GM21423 (cell line): ENCODE results near the gene ADIPOQ.
"Not testable (repeated sequence)": the region's sequence is repeated elsewhere in the genome, so short reads cannot be mapped to it uniquely, and the experiment has no call there.

Experiments used
- ATAC-seq: cut with Tn5 transposase; IDR thresholded peaks from one replicate; pipeline ENCODE4 v1.9.1; 2021; ENCODE audit warnings: mild to moderate bottlenecking, moderate library complexity; ENCODE audit not compliant: unreplicated experiment

The ADIPOQ gene

DNA sequence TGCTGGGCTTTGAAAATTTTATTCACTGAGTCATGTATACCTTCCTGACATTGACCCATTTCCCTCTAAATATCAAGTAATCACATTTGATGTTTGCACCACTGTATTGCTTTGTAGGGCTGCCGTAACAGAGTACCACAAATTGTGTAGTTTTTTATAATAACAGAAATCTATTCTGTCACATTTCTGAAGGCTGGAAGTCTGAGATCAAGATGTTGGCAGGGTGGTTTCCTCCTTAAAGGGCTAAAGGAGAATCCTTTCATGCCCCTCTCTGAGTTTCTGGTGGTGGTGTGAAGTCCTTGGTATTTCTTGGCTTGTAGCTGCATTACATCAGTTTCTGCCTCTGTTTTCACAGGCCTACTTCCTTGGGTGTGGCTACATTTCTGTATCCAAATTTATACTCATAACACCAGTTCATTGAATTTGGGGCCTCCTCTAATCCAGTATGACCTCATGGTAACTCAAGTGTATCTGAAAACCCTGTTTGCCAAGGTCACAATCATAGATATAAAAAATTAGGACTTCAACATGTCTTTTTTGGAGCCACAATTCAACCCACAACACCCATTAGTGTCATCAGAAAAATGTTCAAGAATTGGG is 58.7 kb downstream of the ADIPOQ start:
- ATAC-seq, result no peak

DNA sequence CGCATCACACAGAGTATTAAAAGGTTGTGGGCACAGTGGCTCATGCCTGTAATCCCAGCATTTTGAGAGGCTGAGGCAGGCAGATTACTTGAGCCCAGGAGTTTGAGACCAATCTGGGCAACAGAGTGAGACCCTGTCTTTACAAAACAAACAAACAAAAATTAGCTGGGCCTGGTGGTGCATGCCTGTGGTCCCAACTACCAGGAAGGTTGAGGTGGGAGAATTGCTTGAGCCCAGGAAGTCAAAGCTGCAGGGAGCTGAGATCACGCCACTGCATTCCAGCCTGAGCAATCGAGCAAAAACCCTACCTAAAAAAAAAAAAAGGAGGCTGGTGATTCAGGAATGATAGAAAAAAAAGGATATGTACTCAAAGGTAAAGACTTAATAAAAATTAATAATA is 59.6 kb downstream of the ADIPOQ start:
- ATAC-seq, result no peak

DNA sequence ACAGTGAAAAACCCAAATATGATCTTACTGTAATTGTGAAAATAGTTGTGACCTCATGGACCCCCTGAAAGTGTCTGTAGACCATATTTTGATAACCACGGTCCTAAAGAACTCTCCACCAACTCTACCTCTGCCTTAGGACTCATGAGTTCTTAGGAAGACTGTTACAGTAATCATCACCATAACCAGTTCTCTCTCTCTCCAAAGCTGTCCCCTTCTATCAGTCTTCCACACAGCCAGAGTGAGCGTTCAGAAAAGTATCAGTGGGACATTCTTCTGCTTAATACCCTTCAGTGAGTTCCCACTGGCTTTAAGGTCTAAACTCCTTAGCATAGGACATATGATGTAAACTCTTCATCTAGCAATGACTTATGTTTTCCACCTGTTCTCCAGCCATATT is 60.2 kb downstream of the ADIPOQ start:
- no peak for ATAC-seq

DNA sequence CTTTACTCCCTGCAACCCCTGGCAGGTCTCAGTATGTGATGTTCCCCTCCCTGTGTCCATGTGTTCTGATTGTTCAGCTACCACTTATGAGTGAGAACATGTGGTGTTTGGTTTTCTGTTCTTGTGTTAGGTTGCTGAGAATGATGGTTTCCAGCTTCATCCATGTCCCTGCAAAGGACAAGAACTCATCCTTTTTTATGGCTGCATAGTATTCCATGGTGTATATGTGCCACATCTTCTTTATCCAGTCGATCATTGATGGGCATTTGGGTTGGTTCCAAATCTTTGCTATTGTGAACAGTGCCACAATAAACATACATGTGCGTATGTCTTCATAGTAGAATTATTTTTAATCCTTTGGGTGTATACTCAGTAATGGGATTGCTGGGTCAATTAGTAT is 61.2 kb downstream of the ADIPOQ start:
- ATAC-seq, result not testable (repeated sequence)

DNA sequence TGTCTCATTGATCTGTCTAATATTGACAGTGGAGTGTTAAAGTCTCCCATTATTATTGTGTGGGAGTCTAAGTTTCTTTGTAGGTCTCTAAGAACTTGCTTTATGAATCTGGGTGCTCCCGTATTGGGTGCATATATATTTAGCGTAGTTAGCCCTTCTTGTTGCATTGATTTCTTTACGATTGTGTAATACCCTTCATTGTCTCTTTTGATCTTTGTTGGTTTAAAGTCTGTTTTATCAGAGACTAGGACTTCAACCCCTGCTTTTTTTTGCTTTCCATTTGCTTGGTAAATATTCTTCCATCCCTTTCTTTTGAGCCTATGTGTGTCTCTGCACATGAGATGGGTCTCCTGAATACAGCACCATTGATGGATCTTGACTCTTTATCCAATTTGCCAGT is 64.6 kb downstream of the ADIPOQ start:
- ATAC-seq, result not testable (repeated sequence)
